Kidney capillary endothelial cell (primary cell): ENCODE measurements around the gene FAM107B.
"Not testable (repeated sequence)": the region's sequence is repeated elsewhere in the genome, so short reads cannot be mapped to it uniquely, and the experiment has no call there.

Source experiments
- DNase-seq: peaks from one replicate; pipeline ENCODE4 v3.0.0-alpha.2; 2018; ENCODE audit warnings: low spot score

Gene FAM107B

GRCh38 chr10:14601326-14601725, 173.4 kb downstream of the FAM107B start:
- no peak for DNase-seq

GRCh38 chr10:14600065-14600464, 174.6 kb downstream of the FAM107B start:
- no peak for DNase-seq

- DNase-seq, result no peak
Measured at GRCh38 chr10:14598809-14599764, 175.6 kb downstream of the FAM107B start.

GRCh38 chr10:14595526-14596182, 179.0 kb downstream of the FAM107B start:
- DNase-seq, result no peak

DNA sequence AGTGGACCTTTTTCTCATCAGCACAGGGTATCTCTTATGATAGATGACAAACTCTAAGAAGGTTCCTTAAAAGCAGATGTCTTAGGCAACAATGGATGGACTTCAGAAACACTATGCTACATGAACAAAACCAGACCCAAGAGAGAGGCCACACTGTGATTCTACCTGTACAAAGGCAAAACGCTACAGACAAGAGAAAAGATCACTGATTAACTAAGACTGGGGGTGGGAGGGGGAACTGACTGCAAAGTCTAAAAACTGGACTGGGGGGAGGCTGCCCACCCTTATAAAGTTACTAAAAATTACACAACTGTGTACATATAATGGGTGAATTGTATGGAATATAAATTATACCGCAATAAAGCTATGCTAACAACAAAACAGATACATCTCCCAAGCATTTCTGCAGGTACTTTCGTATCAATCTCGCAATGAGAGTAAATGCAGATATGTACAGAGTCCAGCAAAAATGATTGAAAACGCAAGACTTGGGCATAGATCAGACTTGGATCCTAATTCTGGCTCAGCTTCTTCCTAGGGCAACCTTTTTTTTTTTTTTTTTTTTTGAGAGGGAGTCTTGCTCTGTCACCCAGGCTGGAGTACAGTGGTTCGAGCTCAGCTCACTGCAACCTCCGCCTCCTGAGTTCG, 179.7 kb downstream of the FAM107B start:
- no peak for DNase-seq

DNA sequence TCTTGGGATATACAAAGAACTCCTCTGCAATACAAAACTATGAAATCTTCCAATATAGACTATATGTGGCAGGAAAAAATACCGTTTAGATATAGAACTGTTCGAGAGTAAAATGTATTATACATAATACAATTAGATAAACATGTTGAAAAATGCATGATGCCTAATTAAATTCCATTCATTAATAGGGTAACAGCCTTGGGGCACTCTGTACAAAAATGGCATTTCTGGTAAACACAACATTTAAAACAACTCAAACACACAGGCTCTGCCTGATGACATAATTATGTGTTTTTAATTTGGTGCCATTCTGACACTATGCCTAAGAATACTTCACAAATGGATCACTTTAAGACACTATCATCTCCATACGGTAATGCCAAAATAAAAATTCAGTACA, 180.9 kb downstream of the FAM107B start:
- no peak for DNase-seq

- DNase-seq, result no peak
Measured at GRCh38 chr10:14592566-14592965, 182.1 kb downstream of the FAM107B start.

DNA sequence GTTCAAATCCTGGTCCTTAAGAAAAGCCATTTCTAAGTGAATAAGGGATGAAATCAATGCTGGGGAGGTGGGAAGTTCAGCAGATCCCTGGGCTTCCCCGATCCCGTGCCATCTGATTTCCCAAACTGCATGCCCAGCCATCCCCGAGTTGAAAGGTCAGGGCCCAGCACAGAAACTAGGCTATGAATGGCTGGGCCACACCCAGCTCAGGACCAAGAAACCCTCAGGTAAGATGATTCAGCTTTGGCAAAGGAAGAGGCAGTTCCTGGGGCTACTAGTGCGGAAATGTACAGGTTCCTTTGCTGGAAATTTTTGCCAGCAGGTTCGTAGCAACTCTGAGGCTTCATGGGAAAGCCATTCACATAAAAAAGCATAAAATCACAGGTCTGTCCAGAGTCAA, 182.7 kb downstream of the FAM107B start:
- no peak for DNase-seq

GRCh38 chr10:14588938-14589294, 185.8 kb downstream of the FAM107B start:
- DNase-seq, result not testable (repeated sequence)

GRCh38 chr10:14588084-14588937, 186.4 kb downstream of the FAM107B start:
- peak; percentile 94 for DNase-seq

- DNase-seq, result no peak
Measured at GRCh38 chr10:14587540-14588083, 187.1 kb downstream of the FAM107B start.

GRCh38 chr10:14586901-14587300, 187.8 kb downstream of the FAM107B start:
- no peak for DNase-seq

- DNase-seq, result no peak
Measured at GRCh38 chr10:14585287-14586193, 189.2 kb downstream of the FAM107B start.

GRCh38 chr10:14584661-14585060, 190.0 kb downstream of the FAM107B start:
- no peak for DNase-seq

GRCh38 chr10:14583967-14584366, 190.7 kb downstream of the FAM107B start:
- no peak for DNase-seq

GRCh38 chr10:14583252-14583651, 191.4 kb downstream of the FAM107B start:
- DNase-seq, result no peak

- no peak for DNase-seq
Measured at GRCh38 chr10:14581553-14582321, 193.0 kb downstream of the FAM107B start.

- DNase-seq, result no peak
Measured at GRCh38 chr10:14580671-14581332, 193.9 kb downstream of the FAM107B start.

- no peak for DNase-seq
Measured at GRCh38 chr10:14579405-14579804, 195.3 kb downstream of the FAM107B start.
